Central memory CD8-positive, alpha-beta T cell (primary cell): ENCODE measurements around the gene PP2D1.
A peak's percentile ranks its signal among the peaks of the same experiment; 100 is the strongest.

ENCODE experiments used
- ATAC-seq: fragments of 150-1000 bp; cut with Tn5 transposase; replicated peaks from 2 replicates; pipeline ENCODE4 v1.10.0; 2022; ENCODE audit warnings: mild to moderate bottlenecking, moderate FRiP score, moderate number of reproducible peaks; ENCODE audit not compliant: poor library complexity, severe bottlenecking; ENCODE audit errors: extremely low read depth
- DNase-seq, 2 donors: peaks; one replicate each; pipeline ENCODE4 v3.0.0; 2021; ENCODE audit warnings: low spot score in 2 of 2
- H3K27ac Mint-ChIP-seq: one replicate; pipeline ENCODE4 v1.8.0; 2022; ENCODE audit warnings: low read depth, mild to moderate bottlenecking, moderate library complexity, mixed read lengths
- H3K27me3 Mint-ChIP-seq: one replicate; pipeline ENCODE4 v1.8.0; 2022; ENCODE audit warnings: mixed read lengths
- H3K36me3 Mint-ChIP-seq: one replicate; pipeline ENCODE4 v1.8.0; 2022; ENCODE audit warnings: mild to moderate bottlenecking, moderate library complexity, mixed read lengths; ENCODE audit not compliant: insufficient read depth
- H3K4me1 Mint-ChIP-seq: one replicate; pipeline ENCODE4 v1.8.0; 2022; ENCODE audit warnings: mixed read lengths
- H3K4me3 Mint-ChIP-seq: one replicate; pipeline ENCODE4 v1.8.0; 2022; ENCODE audit warnings: mild to moderate bottlenecking, moderate library complexity, mixed read lengths
- H3K9me3 Mint-ChIP-seq: one replicate; pipeline ENCODE4 v1.8.0; 2022; ENCODE audit warnings: mixed read lengths

Gene PP2D1

DNA sequence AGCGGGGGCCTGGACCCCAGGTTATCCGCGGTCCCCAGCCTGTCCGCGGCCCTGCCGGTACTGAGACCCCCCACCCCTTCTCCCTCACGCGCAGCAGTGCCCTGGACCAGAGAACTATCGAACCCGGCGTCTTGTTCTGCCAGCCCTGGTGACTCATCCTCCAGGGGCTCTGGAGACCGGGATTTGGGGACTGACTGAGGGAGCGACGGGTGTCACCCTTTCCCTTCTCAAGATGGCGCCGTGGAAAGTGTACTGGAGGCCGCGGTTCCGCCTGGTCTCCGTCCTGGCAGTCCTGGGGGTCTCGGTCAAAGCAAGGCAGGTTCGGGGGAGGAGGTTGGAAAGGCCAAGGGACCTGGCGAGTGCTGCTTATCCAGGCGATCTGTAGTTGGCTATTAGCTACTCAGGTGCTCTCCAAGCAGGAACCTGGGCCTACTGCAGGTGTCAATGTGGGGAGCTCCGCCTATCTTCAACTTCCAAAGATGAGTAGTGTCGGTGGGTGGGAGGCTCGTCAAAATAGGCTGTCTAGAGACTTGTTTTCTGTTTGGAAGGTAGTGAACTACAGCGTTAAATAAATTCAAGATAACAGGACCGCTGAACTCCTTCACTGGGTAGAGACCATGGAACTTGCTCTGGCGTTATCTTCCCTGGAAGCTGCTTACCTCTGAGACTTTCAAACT, 64.4 kb downstream of the PP2D1 start:
- H3K4me1 Mint-ChIP-seq: peaks cover 42% of the 10 kb centered on the region
- no peaks in the 10 kb centered on the region for H3K9me3 Mint-ChIP-seq
- H3K27me3 Mint-ChIP-seq: no peaks in the 10 kb centered on the region
- H3K4me3 Mint-ChIP-seq: peak overlapping the region; percentile 88
- DNase-seq (peak; percentile 29 to 33), ATAC-seq (peak; percentile 31)
- peak overlapping the region; percentile 92 for H3K27ac Mint-ChIP-seq
- H3K36me3 Mint-ChIP-seq: peaks cover 27% of the 10 kb centered on the region

- ATAC-seq (peak; percentile 80), DNase-seq (peak; percentile 86 to 90)
- Mint-ChIP-seq H3K27ac (peak within 1 kb of the TSS; percentile 92), H3K4me3 (peak within 1 kb of the TSS; percentile 88), H3K4me1 (peaks cover 42% of the 10 kb centered on the region), H3K9me3 (no peaks in the 10 kb centered on the region), H3K27me3 (no peaks in the 10 kb centered on the region), H3K36me3 (peaks cover 25% of the 10 kb centered on the region)
Observed at GRCh38 chr3:19946832-19947548, 65.1 kb downstream of the PP2D1 start, which contains the start of gene RAB5A. Gene RAB5A, plus strand, starts transcription at chr3:19947097. Its CDS starts 3,802 bp downstream, at chr3:19950899.

DNA sequence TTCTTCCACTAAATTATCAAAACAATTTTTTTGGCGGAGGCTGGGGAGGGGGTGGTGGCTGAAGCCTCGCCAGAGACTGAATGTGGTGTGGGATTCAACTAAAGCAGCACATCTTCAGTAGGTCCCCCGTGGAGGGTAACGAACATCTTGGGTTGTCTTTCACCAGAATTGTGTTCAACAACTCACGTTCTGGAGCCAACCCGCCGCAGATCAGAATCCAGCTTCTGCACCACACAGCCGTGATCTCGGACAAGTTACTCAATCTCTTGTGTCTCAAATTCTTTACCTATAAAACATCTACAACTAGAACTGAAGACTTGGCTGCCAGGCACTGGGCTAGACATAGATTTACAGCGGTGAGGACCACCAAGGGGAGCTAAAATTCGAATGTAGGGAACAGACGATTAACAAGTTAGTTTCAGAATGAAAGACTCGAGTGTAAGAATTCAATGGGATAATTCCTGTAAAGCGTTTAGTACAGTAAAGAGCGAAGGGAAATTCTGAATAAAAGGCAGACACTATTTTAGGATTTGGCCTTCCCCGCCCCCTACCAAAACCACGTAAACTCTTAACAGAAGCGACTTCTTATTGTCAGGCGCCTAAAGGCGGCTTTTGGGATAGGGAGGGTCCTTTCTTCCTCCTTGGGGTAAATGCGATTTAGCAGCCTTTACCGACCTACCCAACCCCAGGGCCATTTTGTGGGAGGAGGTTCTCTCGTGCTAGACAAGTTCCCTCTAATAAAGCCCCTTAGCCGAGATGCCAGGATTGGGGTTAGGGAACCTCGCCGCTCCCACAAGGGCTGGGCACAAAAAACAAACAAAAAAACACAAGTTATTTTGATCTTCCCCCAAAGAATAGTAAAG, 65.9 kb downstream of the PP2D1 start:
- peaks cover 22% of the 10 kb centered on the region for H3K36me3 Mint-ChIP-seq
- no peak for ATAC-seq
- peak overlapping the region; percentile 88 for H3K4me3 Mint-ChIP-seq
- H3K27ac Mint-ChIP-seq: peak overlapping the region; percentile 92
- no peak for DNase-seq
- peaks cover 36% of the 10 kb centered on the region for H3K4me1 Mint-ChIP-seq
- H3K9me3 Mint-ChIP-seq: no peaks in the 10 kb centered on the region
- no peaks in the 10 kb centered on the region for H3K27me3 Mint-ChIP-seq

DNA sequence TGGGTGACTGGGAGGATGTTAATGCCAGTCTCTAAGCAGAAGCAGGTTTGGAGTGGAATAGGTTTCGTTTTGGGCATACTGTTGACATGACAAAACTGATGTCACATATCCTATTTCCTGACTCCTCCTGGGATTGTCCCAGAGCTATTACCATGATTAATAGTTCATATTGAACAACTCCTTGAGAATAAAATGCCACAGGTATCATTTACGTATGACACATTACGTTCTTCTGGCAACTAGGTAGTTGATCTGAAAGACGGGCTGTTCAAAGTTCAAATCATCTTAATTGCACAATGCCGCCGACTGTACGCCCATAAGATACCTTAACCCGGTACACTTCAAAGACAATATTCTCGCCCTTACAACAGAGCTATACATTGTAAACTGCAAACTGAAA, 66.5 kb downstream of the PP2D1 start:
- DNase-seq (no peak), ATAC-seq (no peak)
- Mint-ChIP-seq H3K4me1 (peaks cover 30% of the 10 kb centered on the region), H3K36me3 (peaks cover 20% of the 10 kb centered on the region), H3K9me3 (no peaks in the 10 kb centered on the region), H3K27ac (no peak overlapping the region), H3K27me3 (peaks cover 2% of the 10 kb centered on the region), H3K4me3 (peak overlapping the region; percentile 88)

GRCh38 chr3:19940643-19941042, 71.4 kb downstream of the PP2D1 start:
- no peak for ATAC-seq

DNA sequence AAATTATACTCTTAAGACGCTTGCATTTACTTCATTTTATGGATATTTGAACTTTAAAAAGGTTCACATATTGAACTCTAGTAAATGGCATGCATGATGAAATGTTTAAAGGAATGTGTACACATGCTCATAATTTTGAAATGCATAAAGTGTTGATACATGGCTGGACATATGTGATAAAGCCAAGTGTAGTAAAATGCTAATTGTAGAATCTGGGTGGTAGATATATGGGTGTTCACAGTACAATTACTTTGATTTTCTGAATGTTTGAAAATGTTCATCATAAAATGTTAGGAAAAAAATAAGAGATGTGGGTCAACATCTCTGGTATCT, 73.8 kb downstream of the PP2D1 start:
- H3K27me3 Mint-ChIP-seq: peaks cover 23% of the 10 kb centered on the region
- ATAC-seq: no peak
- no peaks in the 10 kb centered on the region for H3K36me3 Mint-ChIP-seq
- H3K9me3 Mint-ChIP-seq: no peaks in the 10 kb centered on the region
- no peak overlapping the region for H3K4me3 Mint-ChIP-seq
- DNase-seq: no peak
- no peak overlapping the region for H3K27ac Mint-ChIP-seq
- no peaks in the 10 kb centered on the region for H3K4me1 Mint-ChIP-seq

More at GRCh38 chr3:19940643-19941042, 71.4 kb downstream of the PP2D1 start:
- DNase-seq: no peak
- Mint-ChIP-seq H3K9me3 (no peaks in the 10 kb centered on the region), H3K27ac (no peak overlapping the region), H3K27me3 (peaks cover 10% of the 10 kb centered on the region), H3K4me1 (peaks cover 8% of the 10 kb centered on the region), H3K4me3 (no peak overlapping the region), H3K36me3 (peaks cover 1% of the 10 kb centered on the region)

DNA sequence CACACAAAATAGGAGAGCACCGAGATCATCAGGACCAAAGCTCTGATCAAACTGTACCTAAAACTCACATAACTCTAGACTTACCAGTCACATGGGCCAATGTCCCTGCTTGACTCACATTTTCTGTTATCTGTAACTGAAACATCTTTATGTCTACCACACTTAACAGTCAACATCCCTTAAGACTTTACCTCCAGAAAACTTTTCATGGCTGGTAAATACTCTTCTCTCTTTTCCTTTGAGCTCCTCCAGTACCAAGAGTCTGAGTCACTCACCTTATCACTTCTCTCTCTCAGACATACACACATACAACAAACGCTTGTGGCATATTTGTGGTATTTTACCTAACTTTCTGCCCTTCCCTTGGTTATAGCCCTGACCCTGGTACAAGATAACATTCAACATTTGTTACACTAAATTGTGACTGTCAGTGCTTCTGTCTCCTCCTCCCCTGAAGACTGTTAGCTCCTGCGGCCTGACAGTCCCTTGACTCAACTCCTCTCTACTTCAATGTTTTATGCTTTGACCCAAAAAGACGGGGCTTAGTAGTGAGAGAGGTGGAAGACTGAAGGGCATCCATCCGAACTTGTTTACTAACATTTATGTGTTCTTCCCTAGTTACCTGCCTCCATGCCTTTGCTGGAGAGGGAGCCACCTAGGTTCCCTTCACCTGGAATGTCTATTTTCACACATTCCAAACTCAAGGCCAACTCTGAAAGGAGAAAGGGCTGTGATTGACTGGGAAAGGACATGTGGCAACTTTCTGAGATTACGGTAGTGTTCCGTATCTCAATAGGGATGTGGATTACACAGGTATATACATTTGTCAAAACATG, 74.4 kb downstream of the PP2D1 start:
- H3K27ac Mint-ChIP-seq: no peak overlapping the region
- H3K27me3 Mint-ChIP-seq: peaks cover 29% of the 10 kb centered on the region
- ATAC-seq (no peak), DNase-seq (no peak)
- no peak overlapping the region for H3K4me3 Mint-ChIP-seq
- H3K9me3 Mint-ChIP-seq: no peaks in the 10 kb centered on the region
- H3K4me1 Mint-ChIP-seq: no peaks in the 10 kb centered on the region
- H3K36me3 Mint-ChIP-seq: no peaks in the 10 kb centered on the region
